Esophagus muscularis mucosa (tissue), 4 donors: ENCODE measurements around the gene HOXA7. TPM values are rescaled to one million over a fixed set of nuclear protein-coding genes. Genes with fewer than 3 reads are reported as not detected.

Experiments used
- DNase-seq: peaks from one replicate; pipeline ENCODE4 v3.0.0-alpha.2; 2017; ENCODE audit errors: extremely low spot score
- H3K27ac ChIP-seq, 4 donors: fragments of 200-600 bp; sonication (generic); replicated peaks in 1 of 4; 1 replicate in 3 of 4; 2 replicates in 1 of 4; pipeline ENCODE4 v1.5.1; 2016 to 2019; ENCODE audit warnings: mild to moderate bottlenecking in 1 of 4
- H3K27me3 ChIP-seq, 4 donors: fragments of 200-600 bp; sonication (generic); one replicate each; pipeline versions ENCODE4 v1.5.1 to v1.6.0; 2016 to 2019
- H3K36me3 ChIP-seq, 4 donors: fragments of 200-600 bp; sonication (generic); one replicate each; pipeline ENCODE4 v1.5.1; 2016 to 2019
- H3K4me1 ChIP-seq, 4 donors: fragments of 200-600 bp; sonication (generic); one replicate each; pipeline ENCODE4 v1.5.1; 2016 to 2019
- H3K4me3 ChIP-seq, 4 donors: fragments of 200-600 bp; sonication (generic); 1 replicate in 2 of 4; 2 replicates in 2 of 4; pipeline ENCODE4 v1.5.1; 2016 to 2019; ENCODE audit warnings: mild to moderate bottlenecking in 4 of 4, moderate library complexity in 1 of 4
- H3K9me3 ChIP-seq, 4 donors: fragments of 200-600 bp; sonication (generic); 1 replicate in 3 of 4; 2 replicates in 1 of 4; pipeline ENCODE4 v1.5.1; 2016 to 2019
- EP300 ChIP-seq: sonication (generic); formaldehyde crosslinking; IDR thresholded peaks from one replicate; pipeline ENCODE4 v1.6.1; 2017; ENCODE audit warnings: antibody characterized with exemption
- POLR2A ChIP-seq: fragments of 450-650 bp; IDR thresholded peaks from one replicate; pipeline ENCODE4 v1.6.1; 2017; ENCODE audit warnings: antibody characterized with exemption, moderate library complexity, mild to moderate bottlenecking, low read depth
- POLR2AphosphoS5 ChIP-seq, 2 donors: sonication (generic); formaldehyde crosslinking; IDR thresholded peaks; one replicate each; pipeline ENCODE4 v1.6.1; 2017; ENCODE audit warnings: antibody characterized with exemption in 2 of 2
- WGBS: methylation state at CpG from one replicate; pipeline ENCODE4 v1.1.5; 2018; 5-methylcytosine and 5-hydroxymethylcytosine counted together
- intact Hi-C: fragments of 100-400 bp; cut with DNase I; formaldehyde crosslinking; loops from one replicate; pipeline ENCODE4 v1.15.1; 2023
- total RNA-seq, 4 donors: library from RNA; depleted of rRNA; stranded (reverse); fragments of >200 nt; gene quantifications; one replicate each; pipeline versions ENCODE4 v1.1.0 to v1.2.1, GENCODE V29; 2016
- TF ChIP-seq, protein P1 (sequence below), 3 experiments: fragments of 200-600 bp in 2 of 3; fragments of 450-650 bp in 1 of 3; sonication (generic) in 2 of 3; IDR thresholded peaks; one replicate each; pipeline ENCODE4 v1.5.1; 2017 to 2019; ENCODE audit warnings: antibody characterized with exemption in 3 of 3, mild to moderate bottlenecking in 2 of 3, moderate library complexity in 1 of 3

The HOXA7 gene
- total RNA-seq, 4 donors from 2014 or later, result 0.33 to 1.7 (median 0.49) TPM

DNA sequence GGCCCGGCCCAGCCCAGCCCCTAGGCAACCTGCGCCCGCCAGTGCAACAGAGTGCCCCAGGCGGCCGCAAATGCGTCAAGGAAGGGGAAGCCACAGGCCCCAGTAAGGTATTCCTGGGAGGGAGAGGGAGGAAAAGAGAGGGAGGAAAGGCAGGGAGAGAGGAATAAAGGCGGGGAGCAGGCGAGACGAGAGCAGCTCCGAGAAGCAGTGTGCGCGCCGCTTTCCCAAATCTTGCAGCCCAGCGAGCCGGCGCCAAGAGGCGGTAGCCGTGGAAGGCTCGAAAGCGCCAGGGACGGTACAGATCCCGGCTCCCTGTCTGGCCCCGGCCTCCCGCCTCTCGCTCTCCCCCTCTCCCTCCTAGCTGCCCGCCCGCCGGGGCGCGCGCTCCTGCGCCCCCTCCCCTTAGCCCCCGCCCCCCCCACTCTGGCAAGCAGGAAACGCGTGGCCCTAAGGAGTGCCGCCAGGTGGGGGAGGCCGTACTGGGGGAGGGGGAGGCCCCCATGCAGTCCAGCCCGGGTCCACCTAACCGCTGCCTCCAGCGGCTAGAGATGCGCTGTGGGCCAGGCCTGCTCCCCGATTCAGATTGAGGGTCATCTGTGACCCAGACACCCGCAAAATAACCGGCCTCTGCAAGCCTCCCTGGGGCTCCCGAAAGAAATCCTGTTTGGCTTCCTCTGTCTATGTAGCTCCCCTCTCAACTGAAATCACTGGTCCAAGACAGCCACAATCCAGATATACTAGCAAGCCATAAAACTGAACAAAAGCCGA is 13.4 kb upstream of the HOXA7 start:
- Histone ChIP-seq H3K4me3 (peak overlapping the region in 1 of 4 donors; percentile 12), H3K9me3 (no peaks in the 10 kb centered on the region), H3K36me3 (no peaks in the 10 kb centered on the region), H3K4me1 (peaks cover 31 to 73% (median 64%) of the 10 kb centered on the region in 4 donors), H3K27ac (no peak overlapping the region), H3K27me3 (peaks cover 47 to 100% (median 100%) of the 10 kb centered on the region in 4 donors)
- WGBS, result 4% methylated on average over 28 of the region's 46 CpGs
- intact Hi-C loops, result no loop called here
- TF ChIP-seq, protein P1, sequence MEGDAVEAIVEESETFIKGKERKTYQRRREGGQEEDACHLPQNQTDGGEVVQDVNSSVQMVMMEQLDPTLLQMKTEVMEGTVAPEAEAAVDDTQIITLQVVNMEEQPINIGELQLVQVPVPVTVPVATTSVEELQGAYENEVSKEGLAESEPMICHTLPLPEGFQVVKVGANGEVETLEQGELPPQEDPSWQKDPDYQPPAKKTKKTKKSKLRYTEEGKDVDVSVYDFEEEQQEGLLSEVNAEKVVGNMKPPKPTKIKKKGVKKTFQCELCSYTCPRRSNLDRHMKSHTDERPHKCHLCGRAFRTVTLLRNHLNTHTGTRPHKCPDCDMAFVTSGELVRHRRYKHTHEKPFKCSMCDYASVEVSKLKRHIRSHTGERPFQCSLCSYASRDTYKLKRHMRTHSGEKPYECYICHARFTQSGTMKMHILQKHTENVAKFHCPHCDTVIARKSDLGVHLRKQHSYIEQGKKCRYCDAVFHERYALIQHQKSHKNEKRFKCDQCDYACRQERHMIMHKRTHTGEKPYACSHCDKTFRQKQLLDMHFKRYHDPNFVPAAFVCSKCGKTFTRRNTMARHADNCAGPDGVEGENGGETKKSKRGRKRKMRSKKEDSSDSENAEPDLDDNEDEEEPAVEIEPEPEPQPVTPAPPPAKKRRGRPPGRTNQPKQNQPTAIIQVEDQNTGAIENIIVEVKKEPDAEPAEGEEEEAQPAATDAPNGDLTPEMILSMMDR (IDR thresholded peaks at IDR 0.05), result no peak
- no peak for TF ChIP-seq EP300
- no peak for DNase-seq

DNA sequence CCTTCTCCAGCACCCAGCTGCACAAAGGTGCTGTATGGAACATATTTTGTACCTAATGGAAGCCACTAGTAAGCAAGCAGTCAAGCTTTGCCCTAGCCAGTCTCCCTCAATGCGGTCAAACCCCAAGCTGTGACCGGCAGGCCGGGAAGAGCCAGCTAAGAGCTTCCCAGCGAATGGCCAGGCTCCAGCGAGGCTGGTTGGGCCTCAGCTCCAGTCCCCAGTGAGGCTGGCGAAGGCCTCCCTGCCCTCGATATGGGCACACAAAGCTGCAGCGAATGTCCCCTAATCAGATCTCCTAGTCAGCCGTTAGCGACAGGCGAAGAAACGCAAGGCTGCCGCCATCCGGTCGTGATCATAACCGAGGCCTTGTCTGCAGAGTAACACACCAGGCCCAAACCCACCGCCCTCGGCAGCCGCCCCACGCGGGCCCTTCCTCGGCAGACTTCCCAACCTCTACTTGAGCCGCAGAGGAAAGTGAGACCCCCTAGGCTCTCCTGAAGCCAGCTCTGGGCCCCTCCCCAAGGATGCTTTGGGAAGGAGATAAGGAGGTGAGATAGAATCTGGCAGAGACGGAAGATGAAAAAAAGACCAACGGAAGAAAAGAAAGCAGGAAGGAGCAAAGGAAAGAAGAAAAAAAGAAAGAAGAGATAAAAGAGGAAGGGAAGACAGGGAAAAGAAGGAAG is 11.9 kb upstream of the HOXA7 start:
- intact Hi-C loops, result no loop called here
- H3K4me3 ChIP-seq, result no peak overlapping the region

DNA sequence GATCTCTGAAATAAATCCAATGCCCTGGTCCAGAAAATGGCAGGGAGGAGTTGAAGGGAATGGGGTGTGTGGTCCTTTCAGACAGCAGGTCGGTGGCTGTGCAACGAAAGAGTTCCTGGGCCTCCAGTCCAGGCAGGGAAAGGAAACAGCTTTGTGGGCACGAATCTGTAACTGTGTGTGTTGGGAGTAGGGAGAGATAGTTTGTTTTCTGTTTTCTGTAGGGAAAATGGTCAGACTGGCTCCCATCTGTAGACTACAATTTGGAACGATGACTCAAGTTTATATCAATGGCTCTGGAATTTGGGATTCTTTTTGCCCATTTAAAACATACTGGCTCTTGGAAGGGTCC is 11.4 kb upstream of the HOXA7 start:
- Histone ChIP-seq H3K4me3 (no peak overlapping the region), H3K27me3 (peaks cover 27 to 100% (median 98%) of the 10 kb centered on the region in 4 donors), H3K9me3 (no peaks in the 10 kb centered on the region), H3K4me1 (peaks cover 16 to 64% (median 54%) of the 10 kb centered on the region in 4 donors), H3K36me3 (no peaks in the 10 kb centered on the region), H3K27ac (no peak overlapping the region)
- WGBS, result 50% methylated on average over 4 of the region's 4 CpGs
- no peak for DNase-seq
- TF ChIP-seq, protein P1 (IDR thresholded peaks at IDR 0.05), result no peak
- TF ChIP-seq POLR2A (no peak), EP300 (no peak), POLR2AphosphoS5 (IDR thresholded peaks at IDR 0.05) (no peak)
- intact Hi-C loops, result no loop called here

More for the DNA sequence above, 11.9 kb upstream of the HOXA7 start:
- peaks cover 33 to 100% (median 100%) of the 10 kb centered on the region in 4 donors for H3K27me3 ChIP-seq
- H3K4me1 ChIP-seq, result peaks cover 21 to 69% (median 59%) of the 10 kb centered on the region in 4 donors
- no peaks in the 10 kb centered on the region for H3K9me3 ChIP-seq
- no peak overlapping the region for H3K27ac ChIP-seq
- WGBS, result 48% methylated on average over 11 of the region's 25 CpGs
- H3K36me3 ChIP-seq, result no peaks in the 10 kb centered on the region
- no peak for DNase-seq
- TF ChIP-seq POLR2A, result no peak
- no peak for TF ChIP-seq POLR2AphosphoS5 (IDR thresholded peaks at IDR 0.05)
- TF ChIP-seq, protein P1 (IDR thresholded peaks at IDR 0.05), result no peak
- TF ChIP-seq EP300, result no peak

DNA sequence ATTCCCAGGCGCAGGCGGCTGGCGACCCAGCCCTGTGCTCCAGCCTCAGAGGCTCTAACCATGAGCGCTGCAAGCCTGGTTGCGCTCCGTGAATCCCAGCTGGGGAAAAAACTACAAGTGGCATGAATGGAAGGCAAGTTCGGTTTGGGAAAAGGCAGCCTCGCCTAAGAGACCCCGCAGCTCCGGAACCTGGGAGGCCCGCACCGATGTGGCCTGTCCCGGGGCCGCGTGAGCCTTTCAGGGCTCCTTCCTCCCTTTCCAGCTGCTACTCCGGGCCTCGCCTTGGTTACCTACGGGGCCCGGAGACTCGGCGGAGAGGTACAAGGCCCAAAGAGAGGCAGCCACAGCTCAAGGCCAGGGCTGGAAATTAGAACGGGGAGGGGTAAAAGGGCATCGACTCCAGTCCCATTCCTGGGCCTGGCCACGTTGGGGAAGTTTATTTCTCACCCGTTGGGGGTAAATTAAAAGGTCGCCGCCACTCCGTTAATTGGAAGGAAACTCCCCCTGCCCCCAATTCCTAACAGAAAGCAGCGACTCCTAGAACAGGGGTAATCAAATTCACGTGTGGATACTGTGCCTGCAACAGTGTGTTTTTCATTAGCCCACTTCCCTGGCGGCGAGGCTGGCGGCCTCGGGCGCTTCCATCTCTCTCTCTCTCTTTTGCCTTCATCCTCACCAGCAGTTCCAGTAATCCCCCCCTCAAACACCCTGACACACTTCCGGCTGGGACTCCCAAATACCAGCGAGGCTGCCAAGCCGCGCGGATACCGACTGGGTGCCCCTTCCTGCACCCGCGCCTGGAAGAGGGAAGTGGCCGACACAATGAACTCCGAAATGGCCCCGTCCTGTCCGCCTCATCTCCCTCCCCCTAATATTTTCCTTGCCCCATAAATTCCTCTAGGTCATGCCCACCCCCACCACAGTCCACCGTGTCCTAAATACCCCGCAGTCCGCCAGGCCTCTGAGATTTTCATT is 10.3 kb upstream of the HOXA7 start:
- Histone ChIP-seq H3K4me1 (peaks cover 11 to 55% (median 43%) of the 10 kb centered on the region in 4 donors), H3K4me3 (peak overlapping the region in 1 of 4 donors; percentile 2), H3K36me3 (no peaks in the 10 kb centered on the region), H3K27ac (no peak overlapping the region), H3K27me3 (peaks cover 27 to 100% (median 95%) of the 10 kb centered on the region in 4 donors), H3K9me3 (no peaks in the 10 kb centered on the region)
- intact Hi-C loops, result no loop called here
- DNase-seq, result no peak
- no peak for TF ChIP-seq POLR2AphosphoS5 (IDR thresholded peaks at IDR 0.05)
- no peak for TF ChIP-seq POLR2A
- TF ChIP-seq, protein P1 (IDR thresholded peaks at IDR 0.05), result no peak
- no peak for TF ChIP-seq EP300
- 10% methylated on average over 29 of the region's 50 CpGs for WGBS
